HG02588 (cell line): Measurements from ENCODE around the gene ACTL7A.
"Not testable (repeated sequence)": the region's sequence is repeated elsewhere in the genome, so short reads cannot be mapped to it uniquely, and the experiment has no call there.

ENCODE experiments used
- ATAC-seq: cut with Tn5 transposase; IDR thresholded peaks from one replicate; pipeline ENCODE4 v1.9.1; 2021; ENCODE audit warnings: mild to moderate bottlenecking, moderate library complexity; ENCODE audit not compliant: unreplicated experiment

ACTL7A gene, protein sequence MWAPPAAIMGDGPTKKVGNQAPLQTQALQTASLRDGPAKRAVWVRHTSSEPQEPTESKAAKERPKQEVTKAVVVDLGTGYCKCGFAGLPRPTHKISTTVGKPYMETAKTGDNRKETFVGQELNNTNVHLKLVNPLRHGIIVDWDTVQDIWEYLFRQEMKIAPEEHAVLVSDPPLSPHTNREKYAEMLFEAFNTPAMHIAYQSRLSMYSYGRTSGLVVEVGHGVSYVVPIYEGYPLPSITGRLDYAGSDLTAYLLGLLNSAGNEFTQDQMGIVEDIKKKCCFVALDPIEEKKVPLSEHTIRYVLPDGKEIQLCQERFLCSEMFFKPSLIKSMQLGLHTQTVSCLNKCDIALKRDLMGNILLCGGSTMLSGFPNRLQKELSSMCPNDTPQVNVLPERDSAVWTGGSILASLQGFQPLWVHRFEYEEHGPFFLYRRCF

DNA sequence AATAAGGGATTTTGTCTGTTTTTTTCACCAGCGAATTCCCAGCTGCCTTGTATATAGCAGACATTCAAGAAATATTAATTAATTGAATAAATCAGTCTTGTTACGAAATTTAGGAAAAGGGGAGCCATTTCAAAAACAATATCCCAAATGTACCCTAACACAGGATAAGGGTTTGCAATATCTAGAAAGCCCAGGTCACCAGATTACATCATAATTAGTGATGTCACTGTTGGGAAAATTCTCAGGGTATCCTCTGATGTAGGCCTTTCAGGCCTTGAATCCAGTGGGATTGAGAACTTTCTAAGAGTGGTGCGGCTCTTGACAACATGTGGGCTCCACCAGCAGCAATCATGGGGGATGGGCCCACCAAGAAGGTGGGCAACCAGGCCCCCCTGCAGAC lies at the start of gene ACTL7A:
TSS of gene ACTL7A (plus strand) at position 270 of the 400 bp plus-strand sequence. CDS start at position 327, 57 bp downstream.
- ATAC-seq: no peak

DNA sequence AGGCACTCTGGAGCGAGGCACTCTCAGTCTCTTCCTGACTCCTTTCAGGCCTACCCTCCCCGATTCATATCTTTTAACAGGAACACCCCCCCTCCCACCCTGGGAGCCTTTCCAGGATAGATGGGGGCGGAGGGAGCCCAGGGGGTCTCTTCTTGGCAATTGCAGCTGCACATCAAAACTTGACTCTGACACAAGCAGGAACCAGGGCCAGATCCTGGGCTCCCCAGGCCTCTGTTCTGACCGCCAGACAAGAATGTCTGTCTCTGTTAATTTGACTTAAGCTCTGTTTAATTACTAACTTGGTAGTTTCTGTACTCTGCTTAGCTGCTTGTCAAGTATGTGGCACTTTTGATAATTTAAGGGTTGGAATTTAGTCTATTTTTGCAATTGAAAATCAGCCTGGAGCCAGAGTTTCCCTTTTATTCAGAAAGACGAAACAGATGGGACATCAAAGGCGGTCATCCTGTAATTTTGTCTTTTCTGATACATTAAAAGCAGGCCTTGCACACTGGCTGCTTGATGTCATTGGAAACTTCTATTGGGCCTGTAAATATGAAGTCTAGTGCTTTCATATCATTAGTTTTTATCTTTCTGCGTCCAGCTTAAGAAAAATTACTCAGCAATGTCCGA lies 49.6 kb upstream of the ACTL7A start:
- no peak for ATAC-seq

DNA sequence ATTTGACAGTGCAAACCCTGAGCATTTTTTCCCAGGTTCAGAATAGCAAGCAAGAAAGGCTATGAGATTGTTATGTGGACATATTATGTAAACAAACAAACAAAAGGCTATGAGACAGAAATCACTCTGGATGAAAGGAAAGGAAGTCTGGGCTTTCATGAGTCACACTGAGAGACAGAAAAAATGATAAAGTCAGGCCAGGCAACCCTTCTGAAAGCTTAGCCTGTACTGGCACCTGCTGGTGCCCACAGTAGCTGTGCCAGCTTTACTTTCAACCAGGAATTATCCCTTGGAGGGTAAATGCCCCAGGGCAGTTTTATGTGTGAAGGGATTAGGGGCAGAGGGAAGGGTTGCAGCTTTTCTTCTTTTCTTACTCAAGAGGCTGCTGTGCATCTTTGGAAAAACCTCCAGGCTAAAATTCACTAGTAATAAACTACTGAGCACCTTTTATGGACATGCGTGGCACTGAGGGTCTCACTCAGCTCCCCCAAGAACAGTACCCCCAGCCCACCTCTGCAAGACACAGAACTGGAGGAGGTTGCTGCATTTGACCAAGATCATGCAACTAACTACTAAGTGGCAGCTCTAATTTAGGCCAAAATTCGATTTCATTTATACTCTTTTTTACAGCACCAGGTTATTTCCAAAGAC lies 48.0 kb upstream of the ACTL7A start:
- no peak for ATAC-seq

DNA sequence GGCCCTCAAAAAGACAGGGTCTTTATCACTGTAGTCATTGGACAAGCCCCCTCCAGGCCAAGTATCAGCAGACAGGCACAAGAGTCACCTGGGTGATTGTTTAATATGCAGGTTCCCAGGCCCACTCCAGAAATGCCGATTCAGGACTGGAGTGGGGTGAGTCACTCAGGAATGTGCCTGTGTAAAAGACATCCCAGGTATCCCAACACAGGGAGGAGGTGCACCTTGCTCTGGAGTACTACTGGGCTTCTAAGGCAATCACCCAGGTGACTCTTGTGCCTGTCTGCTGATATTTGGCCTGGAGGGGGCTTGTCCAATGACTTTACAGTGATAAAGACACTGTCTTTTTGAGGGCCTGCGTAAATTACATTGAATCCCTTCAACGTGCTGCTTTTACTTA lies 46.9 kb upstream of the ACTL7A start:
- no peak for ATAC-seq

DNA sequence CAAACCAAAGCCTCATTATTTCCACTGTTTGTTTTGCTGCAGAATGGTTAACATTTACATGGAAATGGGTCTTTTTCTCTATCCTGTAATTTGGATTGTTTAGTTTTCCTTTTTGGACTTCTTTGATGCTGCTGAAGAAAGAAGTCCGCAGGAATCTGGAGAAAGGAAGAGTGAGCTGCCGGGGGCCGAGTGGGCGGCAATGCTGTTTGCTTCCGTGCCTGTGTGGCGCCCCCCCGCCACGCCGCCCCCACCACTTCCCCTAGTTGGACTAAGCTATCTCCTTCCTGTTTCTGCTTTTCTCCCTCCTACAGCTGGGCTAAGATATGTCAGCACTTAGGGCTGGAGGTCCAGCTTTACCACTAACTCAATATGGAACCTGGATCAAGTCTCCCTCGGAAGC lies 46.0 kb upstream of the ACTL7A start:
- ATAC-seq: no peak

DNA sequence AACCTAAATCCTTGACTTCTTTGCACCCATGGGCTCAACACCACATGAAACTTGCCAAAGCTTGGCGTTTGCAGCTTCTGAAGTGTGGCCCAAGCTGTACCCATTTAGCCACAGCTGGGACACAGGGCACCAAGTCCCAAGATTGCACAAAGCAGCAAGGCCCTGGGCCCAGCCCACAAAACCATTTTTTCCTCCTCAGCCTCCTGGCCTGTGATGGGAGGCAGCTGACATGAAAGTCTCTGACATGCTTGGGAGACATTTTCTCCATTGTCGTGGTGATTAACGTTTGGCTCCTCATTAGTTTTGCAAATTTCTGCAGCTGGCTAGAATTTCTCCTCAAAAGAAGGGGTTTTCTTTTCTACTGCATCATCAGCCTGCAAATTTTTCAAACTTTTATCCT lies 38.2 kb upstream of the ACTL7A start:
- no peak for ATAC-seq

DNA sequence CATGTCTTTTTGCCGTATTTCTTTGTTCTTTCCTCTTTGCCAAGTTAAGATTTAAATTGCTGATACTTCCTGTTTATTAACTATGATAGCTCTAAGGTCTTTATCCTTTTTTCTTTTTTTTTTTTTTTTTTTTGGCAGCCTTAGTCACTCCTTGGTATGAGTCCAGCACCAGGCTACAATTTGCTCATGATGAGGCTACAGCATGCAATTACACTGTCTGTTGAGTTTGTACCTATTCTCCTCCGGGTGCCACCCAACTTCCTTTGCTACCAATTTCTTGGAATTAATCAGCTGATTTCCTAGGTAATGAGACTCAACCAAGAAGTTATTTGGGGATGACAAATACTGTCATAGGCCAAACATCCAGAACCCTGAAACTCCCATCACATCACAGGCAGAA lies 31.8 kb upstream of the ACTL7A start:
- no peak for ATAC-seq

DNA sequence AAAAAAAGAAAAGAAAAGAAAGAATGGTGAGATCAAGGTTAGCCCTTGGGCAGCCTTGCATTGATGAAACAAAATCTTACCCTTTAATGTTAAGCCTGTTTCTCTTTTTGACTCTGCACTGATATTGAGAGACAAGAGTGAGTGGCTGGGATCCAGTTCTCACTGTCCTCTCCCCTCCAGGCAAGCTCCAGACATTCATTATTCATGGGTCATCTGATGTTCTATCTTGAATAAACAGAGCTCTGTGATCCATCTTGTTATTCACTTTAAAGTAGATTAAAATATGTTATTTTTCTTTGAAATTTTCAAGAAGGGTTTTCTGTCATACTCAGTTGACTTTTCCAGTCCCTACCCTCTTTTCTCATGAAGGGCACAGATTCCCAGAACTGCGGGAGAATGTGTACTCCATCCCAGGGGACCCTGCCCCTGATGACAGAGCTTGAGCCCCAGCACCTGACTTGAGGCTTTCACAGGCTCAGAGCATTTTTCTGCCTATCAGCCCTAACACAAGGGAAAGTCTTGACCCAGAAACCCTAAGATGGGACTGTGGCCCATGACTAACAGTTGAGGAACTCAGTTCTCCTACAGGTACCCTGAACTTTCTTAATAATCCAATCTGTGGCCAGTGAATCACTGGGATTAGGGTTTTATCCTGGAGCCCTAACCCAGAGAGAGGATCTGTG lies 30.4 kb upstream of the ACTL7A start:
- ATAC-seq: no peak

DNA sequence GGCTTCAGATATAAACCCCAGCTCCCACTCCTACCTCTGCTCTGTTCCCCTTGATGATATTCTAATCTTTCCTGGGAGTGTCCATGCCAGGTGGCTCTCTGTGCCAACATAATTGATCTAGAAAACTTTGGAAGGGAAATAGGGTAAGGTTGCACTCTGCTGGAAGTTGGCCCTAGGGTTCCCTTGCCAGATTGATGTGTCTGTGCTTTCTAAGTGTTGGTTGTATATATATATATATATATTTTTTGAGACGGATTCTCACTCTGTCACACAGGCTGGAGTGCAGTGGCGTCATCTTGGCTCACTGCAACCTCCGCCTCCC lies 29.9 kb upstream of the ACTL7A start:
- ATAC-seq: no peak

DNA sequence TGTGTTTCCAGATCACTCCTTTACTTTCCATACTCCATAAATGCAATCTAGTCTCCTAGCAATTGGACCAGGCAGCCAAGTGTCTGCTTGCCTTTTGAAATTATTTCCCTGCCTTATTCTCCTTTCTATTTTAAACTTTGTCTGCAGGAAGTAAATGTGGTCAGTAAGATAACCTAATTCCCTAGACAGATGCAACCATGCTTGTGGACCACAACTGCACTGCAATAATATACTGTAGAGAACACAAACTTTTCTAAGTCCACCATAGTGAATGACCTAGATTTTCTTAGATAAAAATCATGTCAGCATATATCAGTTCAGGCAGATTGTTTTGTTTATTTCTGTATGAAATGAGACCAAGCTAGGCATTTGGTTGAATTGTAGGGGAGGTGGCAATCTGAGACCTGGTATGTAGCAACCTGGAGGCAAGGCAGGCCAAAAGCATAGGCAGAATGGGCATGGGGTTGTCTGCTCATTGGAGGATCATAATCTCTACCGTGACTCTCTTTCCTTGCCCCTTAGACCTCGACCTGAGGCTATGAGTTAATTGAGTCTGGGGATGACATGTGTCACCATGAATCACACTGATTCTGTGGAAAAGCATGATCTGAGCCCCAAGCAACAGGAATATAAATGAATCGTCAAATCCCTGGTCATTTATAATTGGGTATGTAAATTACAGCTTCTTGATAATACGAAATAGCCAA lies 27.0 kb upstream of the ACTL7A start:
- ATAC-seq: no peak

DNA sequence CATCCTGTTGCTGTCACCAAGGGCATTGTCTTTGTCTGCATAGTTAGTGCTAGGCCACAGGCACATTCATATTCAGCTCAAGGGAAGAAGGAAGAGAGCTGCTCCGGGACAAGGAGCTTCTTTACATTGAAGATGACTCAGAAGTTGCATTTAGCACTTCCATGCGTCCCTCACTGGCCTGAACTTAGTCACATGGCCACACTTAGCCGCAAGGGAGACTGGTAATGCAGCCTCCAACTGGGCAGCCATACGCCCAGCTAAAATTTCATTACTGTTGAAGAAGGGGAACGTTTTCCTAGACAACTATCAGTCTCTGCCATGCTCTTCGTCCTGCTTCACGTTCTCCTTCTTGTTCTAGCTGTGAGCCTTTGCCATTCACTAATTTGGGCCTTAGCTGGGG lies 26.2 kb upstream of the ACTL7A start:
- ATAC-seq: no peak

DNA sequence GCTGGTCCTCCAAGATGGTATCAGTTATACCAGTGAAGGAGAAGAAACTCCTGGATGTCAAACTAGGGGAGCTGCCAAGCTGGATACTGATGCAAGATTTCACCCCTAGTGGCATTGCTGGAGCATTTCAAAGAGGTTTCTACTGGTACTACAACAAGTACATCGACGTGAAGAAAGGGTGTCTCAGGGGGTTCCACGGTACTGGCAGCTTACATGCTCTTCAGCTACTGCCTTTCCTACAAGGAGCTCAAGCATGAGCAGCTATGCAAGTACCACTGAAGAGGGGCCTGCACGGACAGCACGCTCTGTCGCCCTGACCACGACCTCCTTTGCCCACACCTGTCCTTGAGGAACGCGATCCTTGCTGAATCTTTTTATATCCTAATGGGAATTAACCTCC lies 25.7 kb upstream of the ACTL7A start:
- no peak for ATAC-seq

DNA sequence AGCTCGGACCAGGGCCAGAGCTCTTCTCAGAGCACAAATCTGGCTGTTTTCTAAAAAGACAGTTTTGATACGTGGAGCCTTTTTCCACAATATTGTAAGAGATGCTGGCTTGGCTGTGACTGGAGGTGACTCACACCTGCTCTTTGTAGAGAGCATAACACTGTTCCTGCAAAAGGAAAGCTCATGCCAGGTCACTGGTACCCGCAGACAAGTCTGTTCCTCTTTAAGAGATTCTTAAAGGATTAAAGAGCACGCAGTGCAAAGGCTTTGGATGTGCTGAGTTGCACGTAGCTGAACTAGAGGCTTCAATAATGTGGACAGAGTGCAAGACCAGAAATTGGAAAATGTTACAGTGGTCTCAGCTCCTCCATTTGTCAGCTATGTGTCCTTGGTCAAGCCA lies 25.3 kb upstream of the ACTL7A start:
- ATAC-seq: no peak

DNA sequence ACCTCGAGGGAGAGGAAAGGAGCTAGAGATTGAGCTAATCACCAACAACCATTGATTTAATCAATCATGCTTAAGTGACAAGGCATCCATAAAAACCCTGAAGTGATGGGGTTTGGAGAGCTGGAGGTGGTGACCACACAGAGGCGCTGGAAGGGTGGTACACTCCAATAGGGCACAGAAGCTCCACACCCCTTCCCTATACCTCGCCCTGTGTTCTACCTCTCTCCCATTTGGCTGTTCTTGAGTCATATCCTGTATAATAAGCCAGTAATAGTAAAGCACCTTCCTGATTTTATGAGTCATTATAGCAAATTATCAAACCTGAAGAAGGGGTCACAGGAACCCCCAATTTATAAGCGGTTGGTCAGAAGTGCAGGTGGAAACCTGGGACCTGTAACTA lies 24.5 kb upstream of the ACTL7A start:
- ATAC-seq: no peak

DNA sequence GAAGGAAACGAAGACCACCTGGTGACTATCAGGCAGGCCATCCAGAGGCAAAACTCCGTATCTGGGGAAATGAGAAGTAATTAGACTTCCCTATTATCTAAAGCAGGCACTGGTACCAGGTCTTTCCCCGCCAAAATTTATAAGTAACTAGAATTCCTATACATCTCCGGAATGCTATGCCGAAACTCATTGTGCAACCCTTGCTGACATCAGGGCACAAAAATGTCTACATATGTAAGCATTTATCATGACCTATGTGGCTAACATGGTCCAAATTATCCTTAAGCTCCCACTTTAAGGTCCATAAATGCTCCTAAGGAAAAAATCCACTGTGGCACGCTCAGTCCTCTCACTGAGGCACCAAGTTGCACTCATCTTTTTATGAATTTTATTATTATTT lies 24.0 kb upstream of the ACTL7A start:
- no peak for ATAC-seq

DNA sequence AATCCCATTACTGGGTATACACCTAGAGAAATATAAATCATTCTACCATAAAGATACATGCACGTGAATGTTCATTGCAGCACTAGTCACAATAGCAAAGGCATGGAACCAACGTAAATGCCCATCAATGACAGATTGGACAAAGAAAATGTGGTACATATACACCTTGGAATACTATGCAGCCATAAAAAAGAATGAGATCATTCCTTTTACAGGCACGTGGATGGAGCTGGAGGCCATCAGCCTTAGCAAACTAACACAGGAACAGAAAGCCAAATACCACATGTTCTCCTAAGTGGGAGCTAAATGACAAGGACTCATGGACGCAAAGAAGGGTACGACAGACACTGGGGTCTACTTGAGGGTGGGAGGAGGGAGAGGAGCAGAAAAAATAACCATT lies 22.5 kb upstream of the ACTL7A start:
- ATAC-seq: not testable (repeated sequence)

DNA sequence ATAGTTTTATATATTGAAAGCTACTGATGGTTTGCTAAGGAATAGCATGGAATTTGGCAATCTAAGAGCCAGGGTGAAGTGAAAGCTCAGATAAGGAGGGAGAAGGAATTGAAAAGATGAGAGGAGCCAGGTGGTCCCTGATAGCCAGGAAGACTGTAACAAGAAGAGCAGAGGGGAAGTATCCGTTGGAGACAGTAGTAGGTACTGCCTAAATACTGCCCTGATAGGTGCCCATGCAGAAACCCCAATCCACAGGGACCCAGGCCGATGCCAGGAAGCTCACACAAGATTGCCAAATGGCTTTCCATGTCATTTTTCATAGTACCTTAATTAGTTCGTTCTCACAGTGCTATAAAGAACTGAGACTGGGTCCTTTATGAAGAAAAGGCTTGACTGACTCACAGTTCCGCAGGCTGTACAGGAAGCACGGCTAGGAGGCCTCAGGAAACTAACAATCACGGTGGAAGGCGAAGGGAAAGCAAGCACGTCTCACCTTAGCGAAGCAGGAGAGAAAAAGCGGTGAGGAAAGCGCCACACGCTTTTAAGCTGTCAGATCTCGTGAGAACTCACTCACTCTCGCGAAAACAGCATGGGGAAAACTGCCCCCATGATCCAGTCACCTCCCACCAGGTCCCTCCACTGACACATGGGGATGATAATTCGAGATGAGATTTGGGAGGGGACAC lies 19.3 kb upstream of the ACTL7A start:
- no peak for ATAC-seq

DNA sequence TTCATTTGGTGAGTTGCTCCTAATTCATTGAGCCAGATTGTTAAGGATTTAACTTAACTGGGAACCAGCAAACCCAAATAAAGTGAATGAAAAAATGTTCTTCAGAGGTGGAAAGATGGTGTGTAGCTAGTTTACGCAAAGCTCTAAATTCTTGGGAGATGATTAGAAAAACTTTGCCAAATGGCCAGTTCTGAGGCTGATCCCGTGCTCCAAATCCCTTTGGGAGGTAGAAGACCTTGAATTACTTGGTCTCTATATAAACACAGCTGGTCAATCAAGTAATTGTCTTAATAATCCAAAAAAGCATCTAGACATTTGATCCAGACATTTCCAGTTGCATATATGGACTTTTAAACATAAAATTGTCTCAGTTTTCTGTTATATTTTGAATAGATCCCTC lies 17.7 kb upstream of the ACTL7A start:
- no peak for ATAC-seq

DNA sequence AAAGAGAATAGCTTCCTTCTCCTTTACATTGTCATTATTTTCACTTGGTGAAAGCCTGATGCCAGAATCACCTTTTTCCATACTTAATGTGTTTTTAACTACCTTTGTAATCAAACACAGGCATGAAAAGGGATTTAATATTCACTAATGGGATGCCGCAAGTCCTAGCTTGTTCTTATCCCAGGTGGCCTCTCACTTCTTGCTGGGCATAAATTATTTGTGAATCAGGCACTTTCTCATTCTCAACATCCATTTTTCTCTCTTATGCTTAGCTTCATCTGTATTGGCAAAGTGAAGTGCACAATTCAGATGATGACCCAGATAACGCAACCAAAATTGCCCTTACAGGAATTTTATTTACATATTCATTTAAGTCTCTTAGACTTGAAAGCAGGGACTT lies 17.2 kb upstream of the ACTL7A start:
- ATAC-seq: no peak

DNA sequence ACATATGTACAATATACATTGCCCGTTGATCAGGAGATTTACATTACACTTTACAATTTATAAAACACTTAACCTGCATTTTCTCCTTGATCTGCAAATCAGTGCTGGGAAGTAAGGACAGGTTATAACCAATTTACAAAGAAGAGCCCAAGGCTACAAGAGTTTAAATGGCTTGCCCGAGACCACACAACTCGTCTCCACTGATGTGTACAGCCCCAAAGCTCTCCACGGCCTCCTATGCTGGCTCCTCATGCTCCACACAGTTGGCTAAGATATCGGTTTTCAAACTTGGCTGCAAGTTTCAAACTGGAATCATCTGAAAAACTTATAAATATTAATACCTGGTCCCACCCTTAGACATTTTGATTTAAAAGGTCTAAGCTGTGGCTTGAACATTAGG lies 16.6 kb upstream of the ACTL7A start:
- ATAC-seq: no peak

DNA sequence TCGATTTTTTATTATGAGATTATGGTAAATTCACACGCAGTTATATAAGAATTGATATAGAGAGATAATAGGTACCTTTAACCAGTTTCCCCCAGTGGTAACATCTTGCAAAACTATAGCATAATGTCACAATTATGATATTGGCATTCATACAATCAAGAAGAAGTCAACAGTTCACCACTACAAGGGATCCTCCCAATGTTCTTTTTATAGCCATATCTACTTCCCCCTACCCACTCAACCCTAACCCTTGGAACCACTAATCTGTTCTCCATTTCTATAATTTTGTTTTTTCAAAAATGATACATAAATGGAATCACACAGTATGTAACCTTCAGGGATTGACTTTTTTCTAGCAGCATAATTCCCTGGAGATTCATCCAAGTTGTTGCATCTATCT lies 16.1 kb upstream of the ACTL7A start:
- no peak for ATAC-seq
